ENCODE data around the gene MCRIP2. TPM values are rescaled to one million over a fixed set of nuclear protein-coding genes. Genes with fewer than 3 reads are reported as not detected.

MCRIP2 gene
- total and polyA plus RNA-seq, 9 of the 15 experiments (the other 6 are each of a cell fraction or from before 2014, with no cell fraction given) = 0.80 to 120 (median 35.2) TPM

- TF ChIP-seq HNRNPK (IDR thresholded peaks at IDR 0.05; ENCODE audit: low read depth, low read length, poor library complexity, severe bottlenecking) (no peak), TOE1 (IDR thresholded peaks at IDR 0.05; ENCODE audit: borderline replicate concordance) (peak; percentile 30; the same call in 1 of the 2 replicates), TOE1 (CRISPR knock-in tag; IDR thresholded peaks at IDR 0.05; ENCODE audit: borderline replicate concordance, low read depth) (no peak), CUX1 (CRISPR knock-in tag; IDR thresholded peaks at IDR 0.05) (no peak), U2AF1 (optimal IDR thresholded peaks at IDR 0.05; ENCODE audit: low read depth, low read length) (no peak), BDP1 (IDR thresholded peaks at IDR 0.05; ENCODE audit: insufficient read depth, insufficient read length) (no peak), STAT5B (CRISPR knock-in tag; IDR thresholded peaks at IDR 0.05) (no peak)
Measured at GRCh38 chr16:692356-693108, 50.9 kb downstream of the MCRIP2 start (continued).
